Karpas-422 (cell line): Measurements from ENCODE around the gene SEMA7A. TPM values are rescaled to one million over a fixed set of nuclear protein-coding genes. Genes with fewer than 3 reads are reported as not detected.
A peak's percentile ranks its signal among the peaks of the same experiment; 100 is the strongest.

Experiments used
- DNase-seq: peaks from one replicate; pipeline ENCODE4 v3.0.0-alpha.2; 2015
- H2AFZ ChIP-seq: fragments of 200-600 bp; sonication (generic); 2 replicates; pipeline ENCODE4 v1.6.1; 2014; ENCODE audit warnings: antibody characterized with exemption, low read length, mixed read lengths
- H3K27ac ChIP-seq: fragments of 200-600 bp; sonication (generic); 2 replicates; pipeline ENCODE4 v1.5.1; 2014; ENCODE audit warnings: mild to moderate bottlenecking, low read length, moderate library complexity
- H3K27me3 ChIP-seq: fragments of 200-600 bp; sonication (generic); 2 replicates; pipeline ENCODE4 v1.6.1; 2014; ENCODE audit warnings: low read length, mixed read lengths
- H3K36me3 ChIP-seq: fragments of 200-600 bp; sonication (generic); 2 replicates; pipeline ENCODE4 v1.6.1; 2014; ENCODE audit warnings: low read length, mixed read lengths; ENCODE audit not compliant: insufficient read depth
- H3K4me1 ChIP-seq: fragments of 200-600 bp; sonication (generic); 2 replicates; pipeline ENCODE4 v1.6.1; 2014; ENCODE audit warnings: mild to moderate bottlenecking, low read length, mixed read lengths
- H3K4me2 ChIP-seq: fragments of 200-600 bp; sonication (generic); 2 replicates; pipeline ENCODE4 v1.6.1; 2014; ENCODE audit warnings: low read length, low read depth, mild to moderate bottlenecking; ENCODE audit not compliant: poor library complexity, severe bottlenecking
- H3K4me3 ChIP-seq: fragments of 200-600 bp; sonication (generic); 2 replicates; pipeline ENCODE4 v1.5.1; 2014; ENCODE audit warnings: mild to moderate bottlenecking, antibody characterized with exemption, low read length, mixed read lengths
- H3K79me2 ChIP-seq: fragments of 200-600 bp; sonication (generic); 2 replicates; pipeline ENCODE4 v1.6.1; 2014; ENCODE audit warnings: mild to moderate bottlenecking, low read length, mixed read lengths
- H3K9ac ChIP-seq: fragments of 200-600 bp; sonication (generic); 2 replicates; pipeline ENCODE4 v1.6.0; 2014; ENCODE audit warnings: low read length
- H3K9me2 ChIP-seq: fragments of 200-600 bp; sonication (generic), shearing (Covaris generic); replicated peaks from 2 replicates; pipeline ENCODE4 v1.6.0; 2014; ENCODE audit warnings: mild to moderate bottlenecking, low read length, moderate library complexity; ENCODE audit not compliant: insufficient read depth
- H3K9me3 ChIP-seq: fragments of 300-700, 200-600 bp; sonication (generic); 2 replicates; pipeline ENCODE4 v1.6.1; 2014; ENCODE audit warnings: low read length, mixed read lengths
- H4K20me1 ChIP-seq: fragments of 200-600 bp; sonication (generic); 2 replicates; pipeline ENCODE4 v1.6.1; 2014; ENCODE audit warnings: mild to moderate bottlenecking, antibody characterized with exemption, low read length, low read depth; ENCODE audit not compliant: insufficient read depth
- total RNA-seq: library from RNA; depleted of rRNA; stranded (reverse); fragments of >200 nt; shearing (Covaris generic); gene quantifications from 2 replicates; pipeline ENCODE4 v1.2.3, GENCODE V29; 2014; ENCODE audit warnings: low replicate concordance

The SEMA7A gene
- total RNA-seq, 1 experiment from 2014 or later = 41.6 TPM

- H3K9ac ChIP-seq = no peak overlapping the region
- no peak overlapping the region for H2AFZ ChIP-seq
- H3K9me2 ChIP-seq = no peaks in the 10 kb centered on the region
- H3K9me3 ChIP-seq = no peaks in the 10 kb centered on the region
- peaks cover 21% of the 10 kb centered on the region for H3K4me1 ChIP-seq
- H3K27ac ChIP-seq = no peak overlapping the region
- H3K4me2 ChIP-seq = no peak overlapping the region
- no peak for DNase-seq
- H3K36me3 ChIP-seq = no peaks in the 10 kb centered on the region
- peaks cover 4% of the 10 kb centered on the region; the same call in 1 of the 2 replicates for H4K20me1 ChIP-seq
- no peaks in the 10 kb centered on the region for H3K27me3 ChIP-seq
- no peaks in the 10 kb centered on the region for H3K79me2 ChIP-seq
- H3K4me3 ChIP-seq = no peak overlapping the region
Observed at GRCh38 chr15:74438206-74438605, 4.4 kb upstream of the SEMA7A start.

GRCh38 chr15:74434263-74435136 lies 742 bp upstream of the SEMA7A start:
- Histone ChIP-seq H3K9me3 (no peaks in the 10 kb centered on the region), H3K79me2 (peaks cover 28% of the 10 kb centered on the region), H3K9ac (peak overlapping the region; percentile 57), H3K4me1 (peaks cover 55% of the 10 kb centered on the region), H3K4me2 (peak overlapping the region; percentile 87), H3K27me3 (peaks cover 3% of the 10 kb centered on the region; the same call in 1 of the 2 replicates), H2AFZ (no peak overlapping the region), H3K9me2 (no peaks in the 10 kb centered on the region), H3K4me3 (peak overlapping the region; percentile 86; the same call in 1 of the 2 replicates), H4K20me1 (peaks cover 35% of the 10 kb centered on the region), H3K27ac (peak overlapping the region; percentile 56), H3K36me3 (no peaks in the 10 kb centered on the region)
- no peak for DNase-seq

GRCh38 chr15:74432968-74433591 lies 678 bp downstream of the SEMA7A start:
- H3K4me2 ChIP-seq = peak overlapping the region; percentile 87
- peak overlapping the region; percentile 51 for H3K27ac ChIP-seq
- H4K20me1 ChIP-seq = peaks cover 44% of the 10 kb centered on the region
- H3K9me3 ChIP-seq = no peaks in the 10 kb centered on the region
- H3K4me1 ChIP-seq = peaks cover 63% of the 10 kb centered on the region
- H3K4me3 ChIP-seq = peak overlapping the region; percentile 86
- peak overlapping the region; percentile 89 for H3K9ac ChIP-seq
- peaks cover 3% of the 10 kb centered on the region; the same call in 1 of the 2 replicates for H3K27me3 ChIP-seq
- no peaks in the 10 kb centered on the region for H3K36me3 ChIP-seq
- H3K79me2 ChIP-seq = peaks cover 31% of the 10 kb centered on the region
- 0 out of 2 replicates have a peak overlapping the region, but pooled peaks have one; percentile 60 for H2AFZ ChIP-seq
- peak; percentile 60 for DNase-seq
- no peaks in the 10 kb centered on the region for H3K9me2 ChIP-seq

GRCh38 chr15:74432271-74432967 lies 1.3 kb downstream of the SEMA7A start:
- H3K4me1 ChIP-seq = peaks cover 63% of the 10 kb centered on the region
- peak overlapping the region; percentile 51 for H3K27ac ChIP-seq

GRCh38 chr15:74431645-74432044 lies 2.1 kb downstream of the SEMA7A start:
- Histone ChIP-seq H3K9me3 (no peaks in the 10 kb centered on the region), H3K9me2 (no peaks in the 10 kb centered on the region), H4K20me1 (peaks cover 53% of the 10 kb centered on the region), H3K4me2 (peak overlapping the region; percentile 87), H3K4me1 (peaks cover 63% of the 10 kb centered on the region), H2AFZ (no peak overlapping the region), H3K27ac (peak overlapping the region; percentile 51; the same call in 1 of the 2 replicates), H3K4me3 (peak overlapping the region; percentile 86), H3K79me2 (peaks cover 35% of the 10 kb centered on the region), H3K27me3 (peaks cover 3% of the 10 kb centered on the region; the same call in 1 of the 2 replicates), H3K9ac (peak overlapping the region; percentile 89), H3K36me3 (no peaks in the 10 kb centered on the region)
- DNase-seq = peak; percentile 55

More at GRCh38 chr15:74432271-74432967, 1.3 kb downstream of the SEMA7A start:
- peaks cover 3% of the 10 kb centered on the region; the same call in 1 of the 2 replicates for H3K27me3 ChIP-seq
- no peaks in the 10 kb centered on the region for H3K9me2 ChIP-seq
- peak overlapping the region; percentile 86 for H3K4me3 ChIP-seq
- H3K79me2 ChIP-seq = peaks cover 35% of the 10 kb centered on the region
- no peak overlapping the region for H2AFZ ChIP-seq
- no peaks in the 10 kb centered on the region for H3K36me3 ChIP-seq
- H3K9me3 ChIP-seq = no peaks in the 10 kb centered on the region
- H3K4me2 ChIP-seq = peak overlapping the region; percentile 87
- DNase-seq = peak; percentile 63
- peaks cover 48% of the 10 kb centered on the region for H4K20me1 ChIP-seq
- H3K9ac ChIP-seq = peak overlapping the region; percentile 89

GRCh38 chr15:74431116-74431515 lies 2.6 kb downstream of the SEMA7A start:
- H3K9ac ChIP-seq = peak overlapping the region; percentile 89
- H3K9me2 ChIP-seq = no peaks in the 10 kb centered on the region
- peak overlapping the region; percentile 87 for H3K4me2 ChIP-seq
- H3K4me3 ChIP-seq = peak overlapping the region; percentile 86; the same call in 1 of the 2 replicates
- peaks cover 53% of the 10 kb centered on the region for H4K20me1 ChIP-seq
- H3K27ac ChIP-seq = no peak overlapping the region
- H3K36me3 ChIP-seq = no peaks in the 10 kb centered on the region
- H3K79me2 ChIP-seq = peaks cover 35% of the 10 kb centered on the region
- no peak for DNase-seq
- peaks cover 63% of the 10 kb centered on the region for H3K4me1 ChIP-seq
- peaks cover 3% of the 10 kb centered on the region; the same call in 1 of the 2 replicates for H3K27me3 ChIP-seq
- H3K9me3 ChIP-seq = no peaks in the 10 kb centered on the region
- H2AFZ ChIP-seq = no peak overlapping the region

- H3K79me2 ChIP-seq = peaks cover 35% of the 10 kb centered on the region
- peak overlapping the region; percentile 89 for H3K9ac ChIP-seq
- DNase-seq = no peak
- peaks cover 3% of the 10 kb centered on the region; the same call in 1 of the 2 replicates for H3K27me3 ChIP-seq
- peaks cover 66% of the 10 kb centered on the region for H3K4me1 ChIP-seq
- H3K9me2 ChIP-seq = no peaks in the 10 kb centered on the region
- peak overlapping the region; percentile 86; the same call in 1 of the 2 replicates for H3K4me3 ChIP-seq
- 0 out of 2 replicates have a peak overlapping the region, but pooled peaks have one; percentile 3 for H3K27ac ChIP-seq
- H3K36me3 ChIP-seq = no peaks in the 10 kb centered on the region
- H4K20me1 ChIP-seq = peaks cover 53% of the 10 kb centered on the region
- H2AFZ ChIP-seq = no peak overlapping the region
- H3K9me3 ChIP-seq = no peaks in the 10 kb centered on the region
- H3K4me2 ChIP-seq = peak overlapping the region; percentile 87
Observed at GRCh38 chr15:74430510-74430951, 3.2 kb downstream of the SEMA7A start.
